DOHH2 (cell line): Measurements from ENCODE around the gene CALHM3.

Experiments used
- H3F3A ChIP-seq: fragments of 200-600 bp; sonication (generic), shearing (Covaris generic); 2 replicates; pipeline ENCODE4 v1.6.0; 2016; ENCODE audit warnings: antibody characterized with exemption, mild to moderate bottlenecking; ENCODE audit not compliant: control insufficient read depth, insufficient read depth
- H3K27ac ChIP-seq: fragments of 200-600 bp; sonication (generic); 2 replicates; pipeline ENCODE4 v1.5.1; 2014; ENCODE audit warnings: low read depth, mild to moderate bottlenecking, low read length, moderate library complexity
- H3K27me3 ChIP-seq: fragments of 200-600 bp; sonication (generic); 2 replicates; pipeline ENCODE4 v1.6.1; 2014; ENCODE audit warnings: mild to moderate bottlenecking, low read length, mixed read lengths; ENCODE audit not compliant: control insufficient read depth
- H3K36me3 ChIP-seq: fragments of 200-600 bp; sonication (generic); 2 replicates; pipeline ENCODE4 v1.6.1; 2014; ENCODE audit warnings: mild to moderate bottlenecking, low read length, moderate library complexity, mixed read lengths; ENCODE audit not compliant: control insufficient read depth
- H3K4me1 ChIP-seq: fragments of 200-600 bp; sonication (generic); 2 replicates; pipeline ENCODE4 v1.6.1; 2014; ENCODE audit warnings: mild to moderate bottlenecking, low read length, mixed read lengths; ENCODE audit not compliant: control insufficient read depth
- H3K4me2 ChIP-seq: fragments of 200-600 bp; sonication (generic); 2 replicates; pipeline ENCODE4 v1.6.0; 2014; ENCODE audit warnings: mild to moderate bottlenecking, low read length, moderate library complexity
- H3K4me3 ChIP-seq: fragments of 200-600 bp; sonication (generic); 2 replicates; pipeline ENCODE4 v1.5.1; 2014; ENCODE audit warnings: mild to moderate bottlenecking, low read length, mixed read lengths
- H3K79me2 ChIP-seq: fragments of 200-600 bp; sonication (generic); 2 replicates; pipeline ENCODE4 v1.6.1; 2014; ENCODE audit warnings: mild to moderate bottlenecking, low read length, mixed read lengths; ENCODE audit not compliant: control insufficient read depth
- H3K9me2 ChIP-seq: fragments of 200-600 bp; sonication (generic); replicated peaks from 2 replicates; pipeline ENCODE4 v1.6.1; 2014; ENCODE audit warnings: mild to moderate bottlenecking, low read length, mixed read lengths; ENCODE audit not compliant: control insufficient read depth
- H3K9me3 ChIP-seq: fragments of 200-600 bp; sonication (generic); 2 replicates; pipeline ENCODE4 v1.6.1; 2014; ENCODE audit warnings: antibody characterized with exemption, low read length, mixed read lengths; ENCODE audit not compliant: control insufficient read depth, insufficient read depth
- H4K20me1 ChIP-seq: fragments of 200-600 bp; sonication (generic); 2 replicates; pipeline ENCODE4 v1.6.0; 2014; ENCODE audit warnings: low read depth, mild to moderate bottlenecking, antibody characterized with exemption, low read length, moderate library complexity; ENCODE audit not compliant: control insufficient read depth, insufficient read depth
- CTCF ChIP-seq: fragments of 200-600 bp; sonication (generic); IDR thresholded peaks from one replicate; pipeline ENCODE4 v1.5.1; 2014; ENCODE audit warnings: antibody characterized with exemption, mild to moderate bottlenecking, low read depth, low read length; ENCODE audit not compliant: poor library complexity, severe bottlenecking
- EZH2phosphoT487 ChIP-seq: fragments of 200-600 bp; sonication (generic); IDR thresholded peaks from 2 replicates; pipeline ENCODE4 v1.6.1; 2017; ENCODE audit warnings: borderline replicate concordance, mild to moderate bottlenecking, antibody characterized with exemption, low read length, moderate library complexity, mixed read lengths

Gene CALHM3

GRCh38 chr10:103512166-103512565 is 33.1 kb upstream of the CALHM3 start:
- Histone ChIP-seq H3K9me3 (no peaks in the 10 kb centered on the region), H3K4me2 (no peak overlapping the region), H3K4me3 (no peak overlapping the region), H3K9me2 (no peaks in the 10 kb centered on the region), H3K4me1 (peaks cover 20% of the 10 kb centered on the region), H3K27ac (no peak overlapping the region), H3K27me3 (peaks cover 9% of the 10 kb centered on the region; the same call in 1 of the 2 replicates), H3F3A (no peaks in the 10 kb centered on the region), H3K36me3 (no peaks in the 10 kb centered on the region), H3K79me2 (no peaks in the 10 kb centered on the region), H4K20me1 (no peaks in the 10 kb centered on the region)
- TF ChIP-seq CTCF = no peak

GRCh38 chr10:103510791-103511752 is 32.0 kb upstream of the CALHM3 start:
- Histone ChIP-seq H3K9me2 (no peaks in the 10 kb centered on the region), H3F3A (no peaks in the 10 kb centered on the region), H3K4me3 (no peak overlapping the region), H3K27me3 (peaks cover 11% of the 10 kb centered on the region; the same call in 1 of the 2 replicates), H3K9me3 (no peaks in the 10 kb centered on the region), H4K20me1 (no peaks in the 10 kb centered on the region), H3K36me3 (no peaks in the 10 kb centered on the region), H3K27ac (no peak overlapping the region), H3K79me2 (no peaks in the 10 kb centered on the region), H3K4me2 (no peak overlapping the region), H3K4me1 (peaks cover 20% of the 10 kb centered on the region)
- no peak for TF ChIP-seq EZH2phosphoT487
- TF ChIP-seq CTCF = no peak

- H3K4me2 ChIP-seq = no peak overlapping the region
- H3K9me3 ChIP-seq = no peaks in the 10 kb centered on the region
- H3K4me1 ChIP-seq = peaks cover 14% of the 10 kb centered on the region
- no peak overlapping the region for H3K4me3 ChIP-seq
- H4K20me1 ChIP-seq = no peaks in the 10 kb centered on the region
- H3K79me2 ChIP-seq = no peaks in the 10 kb centered on the region
- TF ChIP-seq EZH2phosphoT487 = no peak
- no peak for TF ChIP-seq CTCF
- H3F3A ChIP-seq = no peaks in the 10 kb centered on the region
- peaks cover 13% of the 10 kb centered on the region; the same call in 1 of the 2 replicates for H3K27me3 ChIP-seq
- H3K36me3 ChIP-seq = no peaks in the 10 kb centered on the region
- no peaks in the 10 kb centered on the region for H3K9me2 ChIP-seq
- H3K27ac ChIP-seq = no peak overlapping the region
Observed at GRCh38 chr10:103510046-103510685, 31.1 kb upstream of the CALHM3 start.
